GM19240 (cell line): ENCODE measurements around the gene BAIAP2.

Experiments
- DNase-seq: peaks from one replicate; pipeline ENCODE4 v3.0.0; 2011; ENCODE audit warnings: low spot score; ENCODE audit not compliant: insufficient read length

Gene BAIAP2

DNA sequence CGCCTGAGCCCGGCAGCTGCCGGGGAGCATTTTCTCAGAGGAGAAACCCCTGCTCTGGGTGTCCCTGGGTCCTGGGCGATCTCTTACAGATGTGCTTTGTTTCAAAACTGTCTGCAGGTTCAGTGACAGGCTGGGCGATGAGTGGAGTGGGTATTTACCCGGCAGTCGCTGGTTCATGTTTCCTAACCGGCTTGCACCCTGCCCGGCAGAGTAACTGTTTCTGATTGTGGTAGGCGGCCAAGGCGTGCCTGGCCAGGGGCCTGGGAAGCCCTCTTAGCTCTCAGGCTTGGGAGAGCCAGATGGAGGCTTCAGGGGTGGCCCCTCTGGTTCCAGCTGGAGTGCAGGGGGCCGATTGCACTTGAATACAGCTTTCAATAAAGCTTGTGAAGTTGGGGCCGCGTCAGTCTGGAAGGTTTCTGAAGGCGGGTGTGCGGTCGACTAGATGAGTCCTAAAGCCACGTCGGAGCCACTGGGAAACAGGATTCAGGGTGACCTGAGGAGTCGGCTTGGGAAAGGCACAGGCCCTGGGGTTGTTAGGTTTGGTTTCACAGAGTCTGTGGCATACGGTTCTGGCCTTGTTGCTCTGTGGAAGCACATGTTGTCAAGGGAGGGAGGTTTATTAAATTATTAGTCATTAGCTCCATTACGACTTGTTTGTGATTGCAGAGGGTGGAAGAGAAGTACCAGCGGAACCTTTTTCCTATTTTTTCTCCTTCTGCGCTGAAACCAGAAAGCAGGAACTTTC lies 1.4 kb downstream of the BAIAP2 start:
- DNase-seq, result no peak

DNA sequence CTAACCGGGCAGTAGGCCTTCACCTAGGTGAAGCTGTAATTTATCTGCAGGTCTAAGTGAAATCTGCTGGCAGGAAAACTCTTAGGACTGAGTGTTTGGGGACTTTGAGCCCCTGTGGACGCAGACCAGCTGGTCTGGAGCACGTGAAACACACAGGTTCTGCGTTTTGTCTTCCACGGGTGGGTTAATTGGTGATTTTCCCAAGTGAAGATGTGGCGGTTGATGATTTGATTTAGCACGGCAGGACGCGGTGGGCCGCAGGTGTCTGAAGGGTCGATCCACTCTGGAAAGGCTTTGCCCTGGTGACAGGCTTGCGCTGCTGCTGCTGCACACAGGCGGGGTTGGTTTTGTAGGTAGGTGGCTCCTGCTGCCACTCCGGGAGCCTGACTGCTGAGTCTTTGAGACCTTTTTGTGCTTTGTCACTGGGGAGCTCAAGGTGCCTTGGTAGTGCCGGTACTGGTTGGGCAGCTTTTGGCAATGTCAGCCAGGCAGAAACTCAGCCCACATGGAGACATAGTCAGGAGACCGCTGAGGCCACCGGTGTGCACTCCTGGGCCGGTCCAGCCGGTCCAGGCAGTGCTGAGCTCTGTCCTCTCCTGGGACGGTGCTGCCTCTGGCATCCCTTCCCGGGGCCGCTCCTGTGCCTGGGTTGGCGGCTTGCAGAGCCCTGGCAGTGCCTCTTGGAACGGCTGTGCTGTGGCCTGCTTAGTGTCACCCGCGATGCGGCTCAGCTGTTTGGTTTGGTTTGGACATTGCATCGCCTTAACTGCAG lies 2.3 kb downstream of the BAIAP2 start:
- no peak for DNase-seq

DNA sequence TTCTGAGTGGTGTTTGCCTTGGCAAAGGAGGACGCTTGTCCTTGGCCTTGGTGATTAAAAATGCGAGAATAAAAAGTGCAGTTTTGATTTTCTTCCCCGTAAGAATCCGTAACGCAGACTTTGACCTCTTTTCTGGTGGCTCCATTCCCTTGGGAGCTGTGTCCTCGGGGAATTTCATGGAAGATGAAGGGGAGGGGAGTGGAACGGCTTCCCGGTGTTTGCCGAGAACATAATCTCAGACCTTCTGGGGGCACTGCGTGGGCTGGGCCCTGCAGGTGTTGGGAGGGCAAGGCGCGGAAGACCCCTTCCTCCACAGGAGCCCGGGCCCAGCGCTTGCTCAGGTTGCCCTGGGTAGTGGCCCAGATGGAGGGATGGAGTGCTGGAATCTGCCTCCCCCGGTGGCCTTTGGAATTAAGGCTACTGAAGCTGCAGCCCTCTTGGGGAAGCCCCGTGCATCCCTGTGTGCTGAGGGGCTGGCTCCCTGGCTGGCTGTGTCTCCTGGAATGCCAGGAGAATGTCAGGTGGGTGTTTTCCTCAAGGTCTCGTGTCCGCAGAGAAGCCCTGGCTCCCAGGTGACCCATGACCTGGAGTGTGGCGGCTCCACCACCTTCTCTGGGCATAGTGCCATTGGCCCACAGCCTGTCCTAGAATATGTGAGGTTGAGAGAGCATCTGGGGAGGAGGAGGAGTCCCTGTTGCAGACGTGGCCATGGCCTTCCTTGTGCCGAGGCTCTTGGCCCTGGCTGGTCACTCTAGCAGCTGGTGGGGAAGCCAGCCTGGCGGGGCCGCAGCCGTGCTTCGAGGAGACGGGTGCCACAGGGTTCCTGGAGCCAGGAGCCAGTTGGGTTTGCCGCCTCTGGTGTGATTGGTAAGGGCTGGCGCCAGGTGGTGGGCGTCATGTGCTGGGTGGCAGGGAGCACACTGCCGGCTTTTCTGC lies 3.1 kb downstream of the BAIAP2 start:
- no peak for DNase-seq

DNA sequence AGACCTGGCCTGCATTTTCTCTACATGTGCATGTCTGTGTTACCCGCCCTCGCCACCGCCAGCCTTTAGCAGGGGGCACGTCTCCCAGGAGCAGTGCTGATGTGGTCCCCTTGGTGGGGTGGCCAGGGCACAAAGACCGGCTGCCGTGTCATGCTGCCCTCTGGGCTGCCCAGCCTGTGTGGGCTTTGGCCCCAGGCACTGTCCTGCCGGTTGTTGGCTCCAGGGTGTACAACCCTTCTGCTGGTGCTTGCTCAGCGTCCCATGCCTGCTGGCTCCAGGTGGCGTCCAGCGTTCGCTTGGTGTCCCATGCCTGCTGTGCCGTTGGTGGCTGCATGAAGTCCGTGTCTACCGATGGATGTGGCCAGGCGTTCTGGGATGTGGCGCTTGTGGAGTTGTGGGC lies 4.1 kb downstream of the BAIAP2 start:
- no peak for DNase-seq

DNA sequence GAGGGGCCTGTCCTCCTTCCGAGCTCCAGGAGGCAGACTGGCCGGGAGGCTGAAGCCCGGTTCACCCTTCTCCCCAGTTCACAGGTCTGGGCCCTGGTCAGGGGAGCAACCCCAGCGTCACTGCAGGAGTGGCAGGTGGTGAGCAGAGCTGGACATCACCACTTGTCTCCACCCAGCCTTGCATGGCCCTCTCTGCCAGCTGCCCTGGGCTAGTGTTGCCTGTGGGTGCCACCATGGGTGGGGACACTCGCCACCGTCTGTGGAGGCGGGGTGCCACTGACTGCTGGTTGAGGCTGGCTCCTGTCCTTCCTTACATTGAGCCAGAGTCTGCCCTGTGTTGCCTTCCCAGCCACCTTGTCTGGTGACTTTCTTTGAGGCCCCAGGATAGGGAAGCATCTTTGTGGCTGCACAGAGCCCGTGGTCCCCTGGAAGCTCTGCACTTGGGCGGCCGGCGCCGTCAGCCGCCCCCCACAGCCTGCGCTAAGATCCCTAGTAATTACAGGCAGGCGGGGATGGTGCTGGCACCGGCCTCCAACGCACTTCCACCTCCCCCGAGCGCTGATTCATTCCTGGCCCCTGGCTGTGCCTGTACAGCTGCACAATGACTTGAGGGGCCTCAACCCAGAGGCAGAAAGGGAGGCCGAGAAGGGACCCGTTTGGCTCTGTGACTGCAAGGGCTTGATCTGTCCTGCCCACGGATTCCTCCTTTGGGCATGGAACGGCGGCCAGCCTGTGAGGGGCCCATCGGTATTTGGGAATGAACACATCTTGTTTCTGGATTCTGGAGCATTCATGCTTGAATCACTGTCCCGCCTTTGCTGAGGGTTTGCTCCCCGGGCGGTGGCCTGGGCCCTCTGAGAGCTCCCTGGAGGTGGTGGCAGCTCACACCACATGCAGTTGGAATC lies 5.2 kb downstream of the BAIAP2 start:
- DNase-seq, result no peak

DNA sequence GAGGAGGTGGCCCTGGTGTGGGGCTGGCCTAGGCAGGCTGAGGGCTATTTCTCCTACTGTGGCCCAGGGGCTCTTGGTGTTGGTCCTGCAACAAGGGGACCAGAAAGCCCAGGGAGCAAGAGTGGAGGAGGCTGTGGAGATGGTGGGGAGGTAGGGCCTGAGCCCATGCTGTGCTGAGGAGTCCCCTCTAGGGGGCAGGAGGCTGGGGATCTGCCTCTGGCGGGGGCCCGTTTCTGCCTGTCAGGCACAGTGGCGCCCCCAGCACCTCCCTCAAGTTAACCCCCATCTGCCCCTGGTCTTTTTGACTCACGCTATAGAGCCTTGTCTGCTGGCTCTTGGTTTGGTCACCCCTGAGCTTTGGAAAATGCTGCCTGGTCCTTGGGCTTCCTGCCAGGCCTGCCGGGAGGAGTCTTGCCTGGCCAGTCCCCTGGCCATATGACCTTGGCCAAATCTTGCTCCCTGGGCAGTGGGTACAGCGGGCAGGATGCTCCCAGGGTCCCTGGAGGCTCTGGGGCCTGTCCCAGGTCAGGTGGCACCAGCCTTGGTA lies 5.9 kb downstream of the BAIAP2 start:
- no peak for DNase-seq

DNA sequence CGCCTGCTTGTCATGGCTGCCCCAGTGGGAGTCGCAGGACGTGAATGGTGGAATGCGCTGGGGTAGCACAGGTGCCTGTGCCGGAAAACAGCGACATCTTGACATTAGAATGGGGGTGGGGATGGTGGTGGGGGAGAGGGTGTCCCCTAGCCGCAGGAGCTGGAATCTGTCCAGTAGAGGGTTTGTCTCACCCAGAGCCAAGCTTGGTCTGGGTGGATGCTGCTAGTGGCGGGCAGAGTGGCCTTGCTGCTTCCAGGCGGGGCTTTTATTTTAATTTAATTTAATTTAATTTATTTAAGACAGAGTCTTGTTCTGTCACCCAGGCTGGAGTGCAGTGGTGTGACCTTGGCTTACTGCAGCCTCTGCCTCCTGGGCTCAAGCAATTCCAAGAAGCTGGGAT lies 7.7 kb downstream of the BAIAP2 start:
- DNase-seq, result no peak

DNA sequence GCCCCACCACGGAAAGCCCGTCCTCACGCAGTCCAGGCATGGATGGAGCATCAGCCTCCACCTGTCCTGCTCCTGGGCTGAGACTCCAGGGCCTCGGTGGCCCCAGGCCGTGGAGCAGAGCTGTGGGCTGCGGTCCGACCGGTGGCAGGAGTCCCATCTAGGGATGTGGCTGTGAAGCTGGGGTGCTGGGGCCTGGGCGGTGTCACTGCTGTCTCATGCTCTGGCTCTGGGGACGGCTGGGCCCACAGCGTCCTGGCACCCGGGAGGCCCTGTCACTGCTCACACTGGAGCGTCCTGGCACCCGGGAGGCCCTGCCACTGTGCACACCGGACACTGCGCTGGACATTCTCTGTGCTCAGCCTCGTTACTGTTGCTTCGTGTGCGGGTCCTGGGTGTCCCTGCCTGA lies 8.4 kb downstream of the BAIAP2 start:
- DNase-seq, result no peak

DNA sequence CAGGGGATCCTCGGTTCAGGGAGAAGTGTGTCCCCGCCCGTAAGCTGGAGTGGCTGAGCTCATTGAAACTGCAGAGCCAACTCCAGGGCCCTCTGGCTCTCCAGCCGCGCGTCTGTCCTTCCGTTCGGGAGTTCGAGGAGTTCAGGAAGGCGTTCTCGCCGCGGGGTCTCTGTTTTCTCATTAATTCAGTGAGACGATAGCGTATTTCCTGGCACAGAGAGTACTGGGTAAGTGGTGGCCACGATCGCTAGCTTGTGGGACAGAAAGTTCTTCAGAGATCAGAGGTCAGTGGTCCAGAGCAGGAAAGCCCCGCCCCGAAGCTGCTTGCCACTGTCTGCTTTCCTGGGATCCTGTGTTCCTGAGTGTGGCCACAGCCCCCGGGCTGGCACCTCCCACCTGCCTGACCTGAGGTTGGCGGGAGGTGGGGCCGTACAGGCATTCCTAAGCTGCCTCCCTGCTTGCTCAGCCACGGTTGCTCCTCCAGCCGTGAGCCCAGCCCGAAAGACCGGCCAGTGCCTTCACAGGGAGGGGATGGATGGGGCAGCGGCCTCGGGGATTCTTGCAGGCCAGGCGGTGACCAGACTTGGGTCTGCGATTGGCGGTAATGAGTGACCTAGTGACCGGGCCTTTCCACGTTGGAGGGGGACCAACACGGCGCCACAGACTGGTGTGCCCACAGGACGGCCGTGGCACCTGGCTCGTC lies 8.9 kb downstream of the BAIAP2 start:
- no peak for DNase-seq

DNA sequence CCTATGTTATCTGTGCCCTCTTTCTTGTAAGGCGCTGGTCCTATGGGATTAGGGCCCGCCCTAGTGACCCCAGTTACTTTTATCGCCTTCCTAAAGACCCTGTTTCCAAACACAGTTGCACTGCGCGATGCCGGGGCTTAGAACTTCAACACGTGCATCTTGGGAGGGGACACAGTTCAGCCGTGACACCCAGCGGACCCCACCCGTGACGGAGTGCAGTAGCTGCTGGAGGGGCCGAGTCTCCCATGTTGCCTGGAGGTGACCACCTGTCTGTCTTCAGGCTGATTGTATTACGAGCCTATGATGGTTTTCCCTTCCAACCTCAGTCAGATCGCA lies 9.4 kb downstream of the BAIAP2 start:
- no peak for DNase-seq

DNA sequence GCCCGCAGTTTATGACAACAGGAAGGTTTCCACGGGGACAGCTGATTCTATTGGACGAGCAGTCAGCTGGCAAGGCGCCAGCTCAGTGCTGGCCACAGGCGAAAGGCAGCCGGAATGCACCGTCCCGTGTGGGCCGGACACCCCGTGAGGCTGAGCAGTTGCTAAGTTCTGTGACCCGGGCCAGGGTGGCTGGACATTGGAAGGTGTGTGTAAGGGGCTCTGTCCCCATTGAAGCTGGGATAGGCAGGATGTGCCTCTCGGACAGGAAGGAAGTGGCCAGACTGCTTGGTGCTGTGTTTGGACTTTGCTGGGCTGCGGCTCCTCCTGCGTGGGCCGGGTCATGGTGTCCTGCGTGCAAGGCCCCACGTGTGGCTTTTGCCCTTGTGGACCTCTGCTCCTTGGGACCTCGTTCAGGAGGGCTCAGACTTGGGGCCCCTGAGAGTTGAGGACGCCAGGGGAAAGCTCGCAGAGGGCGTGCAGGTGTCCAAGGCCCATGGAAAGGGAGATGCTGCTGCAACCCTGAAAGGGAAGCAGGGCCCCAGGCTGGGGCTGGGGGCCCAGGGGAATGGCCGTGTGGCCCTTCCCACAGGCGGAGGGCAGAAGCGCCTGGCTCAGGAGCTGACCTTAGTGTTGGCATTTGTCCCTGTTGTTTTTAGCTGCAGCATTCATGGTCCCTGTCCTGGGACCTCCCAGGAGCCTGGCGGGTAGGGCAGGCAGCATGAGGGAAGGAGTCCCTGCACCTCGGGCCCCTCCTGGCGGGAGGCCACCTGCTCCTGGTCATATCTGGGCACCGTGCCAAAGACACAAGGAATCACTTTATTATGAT lies 10.0 kb downstream of the BAIAP2 start:
- DNase-seq, result no peak

DNA sequence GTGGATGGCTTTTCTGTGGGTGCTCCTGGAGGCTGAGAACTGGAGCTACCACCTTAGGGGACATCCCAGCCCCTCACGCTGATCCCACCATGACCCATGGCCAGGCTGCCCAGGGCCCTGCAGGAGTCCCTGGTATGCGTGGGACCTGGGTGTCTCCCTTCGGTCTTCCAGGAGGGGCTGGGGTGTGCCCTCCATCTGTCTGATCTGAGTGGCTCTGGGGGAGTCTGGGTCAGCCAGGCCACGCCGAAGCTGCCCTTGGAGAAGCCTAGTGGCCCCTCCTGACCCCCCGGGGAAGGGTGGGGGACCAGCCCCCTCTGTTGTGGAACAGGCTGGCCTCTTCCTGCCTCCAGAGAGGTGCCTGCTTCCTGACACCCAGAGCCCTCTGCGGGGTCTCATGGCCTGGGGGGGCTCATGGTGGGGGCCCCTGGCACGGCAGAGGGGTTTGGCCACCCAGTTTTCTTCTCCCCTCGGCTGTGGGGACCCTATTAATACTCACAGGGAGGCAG lies 10.7 kb downstream of the BAIAP2 start:
- DNase-seq, result no peak

DNA sequence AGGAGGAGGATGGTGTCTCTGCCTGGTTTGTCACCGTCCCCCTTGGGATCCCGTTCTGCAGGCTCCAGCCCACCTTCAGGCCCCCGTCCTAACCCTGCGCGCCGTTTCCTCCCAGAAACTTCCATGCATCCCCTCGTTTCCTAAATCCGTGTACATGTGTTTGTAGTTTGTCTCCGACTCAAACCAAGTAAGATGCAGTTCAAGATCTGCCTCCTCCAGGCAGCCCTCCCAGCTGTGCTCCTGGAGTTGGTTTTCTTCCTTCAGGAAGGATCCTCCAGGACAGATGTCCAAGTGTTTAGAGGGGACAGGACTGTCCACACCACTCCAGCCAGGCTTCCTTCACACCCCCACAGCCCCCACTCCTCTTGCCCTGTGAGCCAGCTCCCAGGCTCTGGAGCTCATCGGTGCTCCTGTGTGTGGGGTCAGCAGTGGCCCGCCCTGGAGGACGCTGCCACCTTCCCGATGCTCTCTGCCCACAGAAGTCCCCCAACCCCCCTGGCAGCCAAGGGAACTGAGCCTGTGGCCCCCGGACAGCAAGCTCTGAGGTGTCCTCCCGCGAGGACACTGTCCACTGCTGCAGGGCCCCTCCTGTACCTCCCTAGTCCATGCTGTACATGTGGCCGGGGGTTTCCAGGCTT lies 11.3 kb downstream of the BAIAP2 start:
- no peak for DNase-seq

DNA sequence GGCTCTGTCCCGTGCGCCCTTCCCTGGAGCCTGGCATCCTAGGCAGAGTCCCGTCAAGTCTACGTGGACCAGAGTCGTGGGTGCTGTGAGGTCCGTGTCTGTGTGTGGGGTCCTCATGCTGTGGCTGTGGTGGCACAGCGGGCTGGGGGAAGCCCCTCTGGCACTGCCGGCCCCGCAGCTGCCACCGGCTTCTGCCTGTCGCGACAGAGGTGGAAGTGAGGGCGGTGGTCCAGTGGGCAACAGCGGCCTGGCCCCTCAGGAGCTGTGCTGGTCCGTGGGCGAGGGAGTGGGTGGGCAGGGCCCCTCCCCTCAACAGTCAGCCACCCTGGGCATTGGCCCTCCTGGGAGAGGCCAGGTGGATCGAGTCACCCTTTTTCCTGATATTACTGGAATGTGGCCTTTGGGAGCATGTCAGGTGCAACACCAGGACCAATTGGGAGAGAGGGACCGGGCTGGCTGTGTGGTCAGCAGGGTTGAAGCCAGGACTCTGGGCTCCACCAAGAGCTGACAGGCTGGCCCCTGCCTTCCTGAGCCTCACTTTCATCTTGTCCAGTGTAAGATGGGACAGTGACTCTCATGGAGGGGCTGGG lies 11.9 kb downstream of the BAIAP2 start:
- DNase-seq, result no peak

DNA sequence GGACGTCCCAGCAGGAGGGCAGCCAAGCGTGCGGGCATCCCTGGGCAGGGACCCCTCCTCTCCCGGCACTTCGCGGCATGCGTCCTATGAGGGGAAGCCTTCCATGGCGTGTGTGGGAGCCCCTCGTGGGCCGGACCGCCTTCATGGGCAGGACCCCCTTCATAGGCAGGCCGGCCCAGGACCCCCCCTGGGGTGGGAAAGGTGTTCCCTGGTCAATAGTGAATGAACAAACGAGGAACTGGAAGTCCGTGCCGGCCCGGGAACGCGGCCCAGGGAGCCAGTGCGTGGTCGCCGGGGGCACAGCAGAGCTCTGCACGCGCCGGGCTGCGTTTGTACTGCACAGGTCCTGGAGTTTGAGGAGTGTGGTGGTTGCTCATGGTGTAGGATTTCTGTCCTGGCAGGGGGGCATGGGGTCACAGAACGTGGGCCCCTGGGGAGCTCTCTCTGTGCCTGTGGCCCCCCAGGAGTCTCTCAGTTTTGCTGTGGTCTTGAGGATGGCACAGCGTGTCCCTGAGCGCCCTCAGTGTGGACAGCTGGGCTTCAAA lies 13.9 kb downstream of the BAIAP2 start:
- DNase-seq, result no peak

DNA sequence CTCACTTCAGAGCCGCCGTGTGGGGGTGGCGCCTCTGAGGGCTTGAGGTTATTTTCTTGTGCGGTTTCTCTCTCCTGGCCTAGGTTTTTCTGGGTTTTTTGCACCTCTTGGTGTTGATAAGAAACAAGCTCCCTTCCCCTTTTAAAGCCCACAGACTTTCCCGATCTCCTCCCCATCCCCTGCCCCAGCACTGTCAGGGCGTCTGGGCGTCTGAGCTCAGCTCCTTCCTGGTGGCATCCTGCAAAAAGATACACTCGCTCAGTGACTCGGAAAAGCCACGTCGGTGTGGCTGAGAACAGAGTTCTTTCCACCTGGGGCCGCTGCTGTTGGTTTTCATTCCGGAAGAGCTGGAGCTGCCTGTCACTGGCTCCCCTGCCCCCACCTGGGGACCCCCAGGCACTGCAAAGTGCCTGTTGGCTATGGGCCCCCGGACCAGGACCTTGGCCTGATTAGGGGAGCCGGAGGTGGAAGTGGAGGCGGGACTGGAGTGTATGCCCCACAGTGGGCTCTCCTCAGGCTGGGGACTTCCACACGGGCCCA lies 14.5 kb downstream of the BAIAP2 start:
- DNase-seq, result no peak

DNA sequence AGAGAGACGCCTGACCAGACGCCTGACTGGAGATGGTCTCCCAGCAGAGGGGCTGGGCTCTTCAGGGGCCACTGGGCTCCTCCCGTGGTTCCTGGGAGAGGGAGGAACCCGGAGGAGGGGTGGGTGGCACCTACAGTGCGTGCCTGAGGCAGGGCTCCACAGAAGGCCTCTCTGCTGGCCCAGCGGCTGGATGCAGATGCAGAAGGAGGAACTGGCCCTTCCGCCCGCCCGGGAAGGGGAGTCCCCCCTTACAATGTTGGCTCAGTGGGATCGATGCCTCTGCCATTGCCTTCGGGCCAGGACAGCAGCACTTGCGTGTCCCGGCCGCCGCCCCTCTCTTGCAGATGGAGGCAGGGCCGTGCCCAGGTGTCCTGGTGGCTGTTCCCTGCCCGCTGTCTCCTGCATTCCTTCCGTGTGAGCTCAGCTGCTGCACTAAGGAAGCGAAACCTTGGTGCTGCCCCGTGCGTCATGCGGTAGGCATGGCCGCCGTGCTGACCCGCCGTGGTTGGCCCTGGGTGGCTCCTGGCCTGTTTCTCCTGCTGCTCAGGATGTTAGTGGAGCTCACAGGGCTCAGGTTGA lies 15.1 kb downstream of the BAIAP2 start:
- DNase-seq, result no peak
